PC-3 (cell line): ENCODE data around the gene IFNL4.

Source experiments
- CTCF ChIP-seq: fragments of 300-600 bp; sonication (generic); conservative IDR thresholded peaks from 2 replicates; pipeline ENCODE4 v1.5.1; 2017; ENCODE audit warnings: antibody characterized with exemption, low read depth, mild to moderate bottlenecking, low read length
- EZH2 ChIP-seq: fragments of 300-600 bp; sonication (generic); IDR thresholded peaks from one replicate; pipeline ENCODE4 v1.6.1; 2017; ENCODE audit warnings: antibody characterized with exemption, mild to moderate bottlenecking, low read length; ENCODE audit not compliant: unreplicated experiment
- EZH2phosphoT487 ChIP-seq: fragments of 300-600 bp; sonication (generic); IDR thresholded peaks from 2 replicates; pipeline ENCODE4 v1.6.1; 2018; ENCODE audit warnings: mild to moderate bottlenecking, antibody characterized with exemption, low read length, borderline replicate concordance

- TF ChIP-seq CTCF (no peak), EZH2phosphoT487 (no peak), EZH2 (no peak)
Measured at GRCh38 chr19:39270036-39270871, 21.6 kb upstream of the IFNL4 start.
